Measurements from ENCODE around the gene C18orf63.

The C18orf63 gene

DNA sequence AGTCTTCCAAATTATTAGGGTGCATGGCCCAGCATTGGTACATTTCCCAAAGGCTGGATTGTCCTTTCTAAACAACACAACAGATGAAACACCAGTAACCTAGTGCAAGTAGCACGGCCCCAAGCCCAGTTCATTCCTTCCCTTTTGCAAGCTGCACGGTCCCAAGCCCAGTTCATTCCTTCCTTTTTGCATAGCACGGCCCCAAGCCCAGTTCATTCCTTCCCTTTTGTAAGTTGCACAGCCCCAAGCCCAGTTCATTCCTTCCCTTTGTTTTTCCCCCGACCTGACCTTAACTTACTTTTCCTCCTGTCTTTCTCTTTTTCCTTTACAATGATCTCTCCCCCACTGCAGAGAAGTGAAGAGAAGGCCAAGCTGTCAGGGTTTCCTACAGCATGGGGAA, 60.9 kb downstream of the C18orf63 start:
- DNase-seq (ENCODE audit: low read depth): no peak

GRCh38 chr18:74377776-74378175, 62.1 kb downstream of the C18orf63 start:
- no peak for DNase-seq (ENCODE audit: low read depth)

DNA sequence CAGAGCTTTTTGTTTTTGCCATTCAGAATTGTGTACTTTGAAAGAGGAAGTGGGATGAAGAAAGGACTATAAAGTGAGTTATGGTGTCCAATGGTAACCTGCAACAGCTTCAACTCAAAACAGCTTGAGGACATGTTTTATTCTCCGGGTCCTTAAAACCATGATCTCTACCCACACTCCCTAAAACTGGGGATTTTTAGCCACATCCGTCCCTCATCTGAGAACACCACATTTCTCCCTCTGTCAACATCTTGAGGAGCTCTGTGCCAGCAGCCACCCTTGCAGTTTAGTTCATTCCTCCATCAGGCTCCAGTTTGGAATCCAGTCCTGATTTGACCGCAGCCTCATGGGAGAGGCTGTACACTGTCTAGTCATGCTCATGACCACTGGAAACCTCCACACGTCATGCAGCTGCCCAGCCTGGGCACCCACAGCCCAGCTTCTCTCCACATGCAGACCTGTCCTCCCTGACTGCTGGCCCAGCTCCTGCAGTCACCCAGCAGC, 62.6 kb downstream of the C18orf63 start:
- no peak for DNase-seq (ENCODE audit: low read depth)

DNA sequence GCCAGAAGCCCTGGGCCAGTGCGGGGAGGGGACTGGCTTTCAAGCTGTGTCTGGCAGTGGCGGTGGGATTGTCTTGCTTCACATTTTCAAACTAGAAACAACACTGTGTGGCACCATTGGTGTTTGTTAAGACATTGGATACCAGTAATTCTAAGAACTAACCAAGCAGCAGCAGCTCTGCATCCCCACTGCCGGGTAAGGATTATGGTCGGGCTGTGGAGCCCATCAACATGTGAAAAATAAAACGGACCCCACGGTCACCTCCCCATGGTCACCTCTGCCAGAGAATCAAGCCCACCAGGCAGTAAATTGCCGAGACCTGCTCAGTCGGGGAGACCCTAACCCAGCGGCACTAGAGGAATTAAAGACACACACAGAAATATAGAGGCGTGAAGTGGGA, 65.3 kb downstream of the C18orf63 start:
- DNase-seq (ENCODE audit: low read depth): no peak

DNA sequence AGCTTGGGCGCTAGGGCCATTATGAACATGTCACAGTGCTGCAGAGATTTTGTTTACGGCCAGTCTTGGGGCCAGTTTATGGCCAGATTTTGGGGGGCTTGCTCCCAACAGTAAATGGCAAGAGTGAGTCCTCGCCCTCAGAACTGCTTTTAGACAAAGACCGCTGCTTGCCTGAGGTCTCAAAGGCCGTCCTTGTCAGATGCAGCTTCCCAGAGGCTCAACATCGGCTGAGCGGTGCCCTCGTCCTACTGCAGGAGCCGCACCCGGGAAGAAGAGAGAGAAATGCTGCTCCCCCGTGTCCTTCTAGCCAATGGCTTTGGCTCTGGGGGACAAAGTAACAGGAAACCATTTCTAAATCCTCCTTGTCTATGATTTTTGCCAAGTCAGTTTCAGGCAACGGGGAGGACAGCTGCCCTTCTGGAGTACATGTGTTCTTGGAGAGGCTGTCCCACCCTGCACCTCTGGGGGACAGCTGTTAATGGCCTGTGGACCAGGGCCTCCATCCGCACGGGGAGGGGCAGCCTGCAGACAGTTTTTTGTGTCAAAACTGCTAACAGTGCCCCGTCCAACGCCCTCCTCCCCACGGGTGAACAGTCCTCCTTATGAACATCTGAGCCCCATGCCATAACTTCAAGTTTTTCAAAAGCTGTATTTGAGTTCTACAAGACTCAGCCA, 66.1 kb downstream of the C18orf63 start:
- DNase-seq (ENCODE audit: low read depth): no peak

DNA sequence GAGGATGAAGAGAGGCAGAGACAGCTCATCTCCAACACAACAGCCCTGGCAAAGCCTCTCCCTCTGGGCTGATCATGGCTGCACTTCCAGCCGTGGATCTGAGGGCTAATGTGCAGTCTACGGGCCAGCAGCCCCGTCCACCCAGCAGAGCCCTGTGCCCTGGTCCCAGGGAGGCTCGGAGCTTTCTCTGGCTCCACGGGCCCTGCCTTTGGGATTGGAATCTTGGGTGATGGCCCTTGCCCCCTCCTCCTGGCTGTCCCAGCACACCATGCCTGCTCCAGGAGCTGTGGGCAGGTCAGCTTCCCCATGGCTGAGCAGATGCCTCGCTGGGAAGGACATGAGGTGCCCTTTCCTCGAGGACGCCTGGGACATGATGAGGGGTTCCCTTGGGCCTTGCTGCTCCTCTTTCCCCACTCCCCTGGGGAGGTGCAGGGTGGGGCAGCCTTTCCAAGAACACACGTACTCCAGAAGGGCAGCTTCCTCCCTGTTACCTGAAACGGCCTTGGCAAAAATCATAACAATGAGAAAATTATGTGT, 66.9 kb downstream of the C18orf63 start:
- DNase-seq (ENCODE audit: low read depth): no peak

- no peak for DNase-seq (ENCODE audit: low read depth)
Observed at GRCh38 chr18:74387383-74387782, 71.7 kb downstream of the C18orf63 start.

GRCh38 chr18:74388227-74388626, 72.6 kb downstream of the C18orf63 start:
- DNase-seq (ENCODE audit: low read depth): no peak

- DNase-seq (ENCODE audit: low read depth): no peak
Observed at GRCh38 chr18:74389171-74389927, 73.7 kb downstream of the C18orf63 start.

DNA sequence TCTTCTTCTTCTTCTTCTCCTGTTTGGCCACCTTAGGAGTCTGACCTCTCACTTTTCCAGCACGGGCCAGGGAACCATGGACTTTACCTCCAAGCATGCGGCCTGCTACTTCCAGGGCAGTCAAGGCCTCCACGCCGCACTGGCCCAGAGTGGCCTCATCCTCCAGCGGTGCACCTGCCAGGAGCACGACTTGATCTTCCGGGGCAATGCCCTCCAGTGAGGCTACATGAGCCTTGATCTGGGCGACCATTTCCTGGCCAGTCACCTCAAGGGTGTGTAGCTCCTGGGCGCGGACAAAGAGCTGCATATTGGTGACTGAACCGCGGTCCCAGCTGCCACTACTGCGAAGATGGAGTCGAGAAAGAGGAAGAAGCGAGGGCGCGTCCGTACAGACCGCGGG, 74.4 kb downstream of the C18orf63 start:
- no peak for DNase-seq (ENCODE audit: low read depth)

- DNase-seq (ENCODE audit: low read depth): no peak
Observed at GRCh38 chr18:74390900-74391299, 75.3 kb downstream of the C18orf63 start.

DNA sequence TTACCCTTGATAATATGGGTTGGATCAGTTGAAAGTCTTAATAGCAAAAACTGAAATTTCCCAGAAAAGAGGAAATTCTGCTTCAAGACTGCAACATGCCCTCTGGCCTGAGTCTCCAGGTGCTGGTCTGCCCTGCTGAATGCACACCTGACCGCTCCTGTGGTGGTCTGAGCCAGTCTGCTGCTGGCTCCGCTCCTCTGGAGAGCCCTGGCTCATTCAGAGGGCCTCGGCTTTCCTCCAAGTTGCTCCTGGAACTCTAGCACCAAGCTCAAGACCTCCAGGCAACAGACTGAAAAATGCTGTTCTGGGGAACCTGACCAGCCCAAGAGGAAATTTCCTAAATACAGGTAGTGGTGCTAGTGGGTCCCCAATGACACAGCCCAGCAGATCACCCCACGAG, 76.7 kb downstream of the C18orf63 start:
- DNase-seq (ENCODE audit: low read depth): no peak

- no peak for DNase-seq (ENCODE audit: low read depth)
Observed at GRCh38 chr18:74395006-74395405, 79.4 kb downstream of the C18orf63 start.

GRCh38 chr18:74395648-74396154, 80.1 kb downstream of the C18orf63 start:
- DNase-seq (ENCODE audit: low read depth): no peak

- no peak for DNase-seq (ENCODE audit: low read depth)
Observed at GRCh38 chr18:74396171-74397169, 80.8 kb downstream of the C18orf63 start.

GRCh38 chr18:74397572-74397971, 81.9 kb downstream of the C18orf63 start:
- no peak for DNase-seq (ENCODE audit: low read depth)

DNA sequence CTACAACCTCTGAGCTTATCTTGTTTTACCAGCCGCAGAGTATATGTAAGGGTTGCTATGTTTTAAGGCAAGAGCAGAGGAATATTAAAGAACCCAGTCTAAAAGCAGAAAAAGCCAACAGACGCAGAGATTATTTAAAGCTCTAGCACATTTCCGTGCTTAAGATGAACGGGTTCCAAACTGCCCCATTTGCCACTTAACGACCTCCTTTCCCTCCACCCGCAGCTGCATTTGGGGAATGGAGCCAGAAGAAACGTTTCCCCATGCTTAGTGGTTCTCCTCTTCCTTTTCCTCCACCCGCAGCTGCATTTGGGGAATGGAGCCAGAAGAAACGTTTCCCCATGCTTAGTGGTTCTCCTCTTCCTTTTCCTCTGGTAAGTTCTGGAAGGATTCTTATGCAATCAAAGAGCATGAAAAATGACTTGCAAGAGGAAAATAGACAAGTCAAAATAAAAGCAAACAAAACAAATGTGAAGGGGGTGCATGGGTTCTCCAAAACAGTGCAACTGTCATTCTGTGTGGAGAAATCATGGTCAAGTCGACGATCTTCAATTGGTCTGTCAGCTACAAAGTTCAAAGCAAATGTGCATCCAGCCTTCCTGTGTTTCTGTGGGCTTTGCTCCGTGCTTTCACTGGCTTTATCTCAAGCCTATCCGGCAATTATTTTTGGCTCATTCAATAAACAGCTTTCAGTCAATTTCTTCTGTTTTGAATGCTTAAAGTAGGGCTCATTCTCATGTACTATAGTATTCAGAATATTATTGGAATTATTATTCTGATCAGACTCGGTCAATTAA, 83.7 kb downstream of the C18orf63 start:
- DNase-seq (ENCODE audit: low read depth): no peak

GRCh38 chr18:74400813-74401212, 85.2 kb downstream of the C18orf63 start:
- no peak for DNase-seq (ENCODE audit: low read depth)

GRCh38 chr18:74402806-74403433, 87.3 kb downstream of the C18orf63 start:
- DNase-seq (ENCODE audit: low read depth): no peak

DNA sequence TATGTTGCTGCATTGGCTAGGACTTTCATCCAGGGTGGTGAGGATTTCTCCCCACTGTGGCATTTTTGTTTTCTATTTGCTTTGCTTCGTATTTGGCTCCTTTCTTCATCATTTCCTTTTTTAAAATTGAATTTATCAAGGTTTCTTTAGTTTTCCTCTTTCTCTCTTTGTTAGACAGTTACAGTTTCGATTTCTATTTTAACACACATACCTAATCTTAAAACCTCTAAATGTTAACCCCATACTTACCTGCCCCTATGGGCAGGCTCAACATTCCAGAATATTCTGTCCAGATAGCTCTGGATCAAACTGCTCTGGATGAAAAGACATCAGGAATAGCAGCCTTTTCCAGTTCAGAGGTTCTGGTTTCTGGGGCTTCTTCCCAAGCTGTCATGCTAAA, 92.2 kb downstream of the C18orf63 start:
- DNase-seq (ENCODE audit: low read depth): no peak
